Measurements from ENCODE around the gene CLSTN2. TPM values are rescaled to one million over a fixed set of nuclear protein-coding genes. Genes with fewer than 3 reads are reported as not detected.

Gene CLSTN2
- total and polyA plus RNA-seq, 2 of the 4 experiments (the other 2 are of a cell fraction), result under 0.01 to 0.07 TPM

- Histone ChIP-seq H2AFZ (replicated peaks; ENCODE audit: low read length, poor library complexity) (no peak overlapping the region), H2BK20ac (ENCODE audit: low read depth, low read length) (no peak overlapping the region), H2AK9ac (replicated peaks; ENCODE audit: low read depth, low read length, poor library complexity) (no peak overlapping the region), H3K27ac (ENCODE audit: insufficient read depth, low read length) (no peak overlapping the region), H3K9ac (ENCODE audit: low read depth, low read length) (no peak overlapping the region), H3K9me3 (ENCODE audit: control insufficient read depth, insufficient read depth, low read length) (no peaks in the 10 kb centered on the region), H3K9me1 (ENCODE audit: insufficient read depth, low read length) (no peaks in the 10 kb centered on the region), H4K8ac (ENCODE audit: low read depth in 2 of 2, low read length in 2 of 2) (no peak overlapping the region), H2AK5ac (ENCODE audit: low read depth, low read length) (no peak overlapping the region), H3K18ac (ENCODE audit: low read depth, low read length) (no peak overlapping the region), H3K27me3 (ENCODE audit: control insufficient read depth, insufficient read depth, low read length) (no peaks in the 10 kb centered on the region), H3K56ac (ENCODE audit: extremely low read depth, insufficient read depth, low read length) (no peak overlapping the region), H3K14ac (replicated peaks; ENCODE audit: low read depth, low read length) (no peak overlapping the region), H2BK120ac (ENCODE audit: low read depth, low read length) (no peak overlapping the region), H3K23ac (ENCODE audit: low read depth, low read length) (no peak overlapping the region), H3K4me2 (ENCODE audit: low read depth, low read length) (no peak overlapping the region), H3K79me1 (ENCODE audit: low read depth in 1 of 2, low read length in 2 of 2) (no peaks in the 10 kb centered on the region), H3K36me3 (ENCODE audit: control insufficient read depth, insufficient read depth, low read length) (no peaks in the 10 kb centered on the region), H4K5ac (ENCODE audit: low read depth, low read length) (no peak overlapping the region), H3K4me1 (ENCODE audit: control insufficient read depth, insufficient read depth, low read length) (no peaks in the 10 kb centered on the region), H3K4ac (ENCODE audit: low read depth, low read length) (no peak overlapping the region), H3K4me3 (ENCODE audit: insufficient read depth, low read depth, low read length) (no peak overlapping the region), H2BK15ac (ENCODE audit: low read depth, low read length) (no peak overlapping the region), H4K91ac (ENCODE audit: insufficient read depth, low read depth, low read length) (no peak overlapping the region), H2BK5ac (ENCODE audit: low read depth, low read length, poor library complexity, severe bottlenecking) (no peak overlapping the region), H4K20me1 (ENCODE audit: insufficient read depth, low read length) (no peaks in the 10 kb centered on the region)
- in situ Hi-C loops (cut with MboI; ENCODE audit: low sequenced_read_pairs), result no loop called here
- TF ChIP-seq FOS (IDR thresholded peaks at IDR 0.05; ENCODE audit: low read depth, low read length), result no peak
- no peak for TF ChIP-seq POLR2A (IDR thresholded peaks at IDR 0.05; ENCODE audit: low read depth, low read length)
- TF ChIP-seq CTCF (conservative IDR thresholded peaks at IDR 0.05; ENCODE audit: low read depth, low read length), result no peak
- TF ChIP-seq NFE2L2 (IDR thresholded peaks at IDR 0.05; ENCODE audit: low read depth, low read length), result no peak
- TF ChIP-seq ELK1 (IDR thresholded peaks at IDR 0.05; ENCODE audit: borderline replicate concordance, low read depth, low read length), result no peak
- TF ChIP-seq BHLHE40 (IDR thresholded peaks at IDR 0.05; ENCODE audit: low read depth, low read length), result no peak
- no peak for TF ChIP-seq CEBPB (IDR thresholded peaks at IDR 0.05; ENCODE audit: low read depth, low read length)
- no peak for TF ChIP-seq RAD21 (IDR thresholded peaks at IDR 0.05; ENCODE audit: low read length)
- TF ChIP-seq USF2 (IDR thresholded peaks at IDR 0.05; ENCODE audit: low read depth, low read length), result no peak
- no TSS peak for BruUV-seq (replicated peaks)
- no CpG with 5 or more reads among the region's 2 CpGs for WGBS, 2 experiments (ENCODE audit: extremely low coverage in 2 of 2, insufficient read length in 1 of 2)
- ATAC-seq (ENCODE audit: low read depth) (no peak), DNase-seq (no peak)
- intact Hi-C loops (cut with micrococcal nuclease), result no loop called here
- POLR2A ChIA-PET (ENCODE audit: unreplicated experiment), result no interaction called here
- CTCF ChIA-PET, result no interaction called here
- dilution Hi-C loops (cut with HindIII; ENCODE audit: low sequenced_read_pairs, unreplicated experiment), result no loop called here
These were observed 18.7 kb upstream of the CLSTN2 start for GRCh38 chr3:139916271-139916670.

Data from IMR-90 (cell line).